DND-41 (cell line): ENCODE results near the gene LIX1L.

Experiments
- EZH2 ChIP-seq: IDR thresholded peaks from 3 replicates; pipeline ENCODE4 v1.6.1; 2012; ENCODE audit warnings: borderline replicate concordance, low read depth, mild to moderate bottlenecking, moderate library complexity, low read length, inconsistent platforms; ENCODE audit not compliant: severe bottlenecking
- TF ChIP-seq, protein P1 (sequence below): IDR thresholded peaks from 2 replicates; pipeline ENCODE4 v1.5.1; 2012; ENCODE audit warnings: borderline replicate concordance, low read length, moderate library complexity, mild to moderate bottlenecking; ENCODE audit not compliant: poor library complexity, severe bottlenecking; ENCODE audit errors: extremely low read depth

DNA sequence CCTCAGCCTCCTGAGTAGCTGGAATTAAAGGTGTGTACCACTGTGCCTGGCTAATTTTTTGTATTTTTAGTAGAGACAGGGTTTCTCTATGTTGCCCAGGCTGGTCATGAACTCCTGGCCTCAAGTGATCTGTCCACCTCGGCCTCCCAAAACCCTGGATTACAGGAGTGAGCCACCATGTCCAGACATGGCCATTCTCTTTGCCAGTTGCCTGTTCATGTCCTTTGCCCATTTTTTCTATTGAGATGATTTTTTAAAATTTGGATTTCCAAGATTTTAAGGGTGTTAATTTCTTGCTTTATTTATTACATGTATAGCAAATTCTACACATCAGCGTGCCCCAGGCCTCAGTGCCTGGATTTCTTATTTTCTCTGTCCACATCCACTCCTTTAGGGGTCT lies 9.5 kb upstream of the LIX1L start:
- TF ChIP-seq, protein P1, sequence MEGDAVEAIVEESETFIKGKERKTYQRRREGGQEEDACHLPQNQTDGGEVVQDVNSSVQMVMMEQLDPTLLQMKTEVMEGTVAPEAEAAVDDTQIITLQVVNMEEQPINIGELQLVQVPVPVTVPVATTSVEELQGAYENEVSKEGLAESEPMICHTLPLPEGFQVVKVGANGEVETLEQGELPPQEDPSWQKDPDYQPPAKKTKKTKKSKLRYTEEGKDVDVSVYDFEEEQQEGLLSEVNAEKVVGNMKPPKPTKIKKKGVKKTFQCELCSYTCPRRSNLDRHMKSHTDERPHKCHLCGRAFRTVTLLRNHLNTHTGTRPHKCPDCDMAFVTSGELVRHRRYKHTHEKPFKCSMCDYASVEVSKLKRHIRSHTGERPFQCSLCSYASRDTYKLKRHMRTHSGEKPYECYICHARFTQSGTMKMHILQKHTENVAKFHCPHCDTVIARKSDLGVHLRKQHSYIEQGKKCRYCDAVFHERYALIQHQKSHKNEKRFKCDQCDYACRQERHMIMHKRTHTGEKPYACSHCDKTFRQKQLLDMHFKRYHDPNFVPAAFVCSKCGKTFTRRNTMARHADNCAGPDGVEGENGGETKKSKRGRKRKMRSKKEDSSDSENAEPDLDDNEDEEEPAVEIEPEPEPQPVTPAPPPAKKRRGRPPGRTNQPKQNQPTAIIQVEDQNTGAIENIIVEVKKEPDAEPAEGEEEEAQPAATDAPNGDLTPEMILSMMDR: no peak
- TF ChIP-seq EZH2: no peak
